Stimulated activated CD4-positive, alpha-beta T cell treated with anti-CD3 and anti-CD28 coated beads, Interleukin-15, amount 100 ng/mL, for 1 hour (primary cell): ENCODE results near the gene COL4A1.

Experiments
- DNase-seq, 2 donors: peaks; one replicate each; pipeline ENCODE4 v3.0.0-alpha.2; 2020; ENCODE audit warnings: low read depth in 1 of 2, low spot score in 1 of 2

Gene COL4A1

DNA sequence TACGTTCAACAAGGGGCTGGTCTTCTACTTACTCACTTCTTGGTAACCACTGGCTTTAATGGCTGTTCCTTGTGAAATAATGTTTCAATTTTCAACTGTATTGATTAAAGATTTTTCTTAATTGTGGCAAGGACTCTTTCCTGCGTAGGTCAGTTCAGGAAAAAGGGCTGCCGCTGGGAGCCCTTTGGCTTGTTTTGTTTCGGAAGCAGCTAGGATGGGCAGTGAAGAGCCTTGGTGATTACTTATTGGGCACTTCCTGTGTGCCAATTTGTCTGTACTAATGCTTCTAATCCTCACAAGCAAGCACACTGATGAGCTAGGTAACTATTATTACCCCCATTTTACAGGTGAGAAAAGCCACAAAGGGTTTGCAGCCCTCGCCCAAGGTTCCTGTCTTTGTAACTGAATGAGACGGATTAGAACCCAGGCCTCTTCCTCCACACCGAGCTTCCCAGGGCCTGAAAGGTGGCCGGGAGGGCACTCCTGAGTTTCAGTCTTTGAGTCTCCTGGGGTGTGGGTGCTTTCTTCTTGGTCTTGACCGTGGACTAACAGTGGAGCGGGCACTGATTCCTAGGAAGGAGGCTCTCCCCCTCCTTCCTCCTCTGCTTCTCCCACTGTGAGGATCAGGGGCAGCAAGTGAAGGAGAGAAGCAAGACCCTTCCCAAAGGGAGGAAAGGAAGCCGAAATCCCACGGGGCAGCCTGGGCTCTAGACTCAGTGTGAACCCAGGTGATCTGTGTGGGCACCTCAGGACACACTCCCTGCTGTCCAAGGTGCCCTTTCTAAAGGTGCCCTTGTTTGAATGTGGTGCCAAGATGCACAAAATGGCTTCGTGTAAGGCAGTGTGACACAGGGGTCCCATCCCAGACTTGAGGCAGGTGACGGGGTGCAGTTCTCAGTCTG, 3.8 kb upstream of the COL4A1 start:
- DNase-seq, result no peak

DNA sequence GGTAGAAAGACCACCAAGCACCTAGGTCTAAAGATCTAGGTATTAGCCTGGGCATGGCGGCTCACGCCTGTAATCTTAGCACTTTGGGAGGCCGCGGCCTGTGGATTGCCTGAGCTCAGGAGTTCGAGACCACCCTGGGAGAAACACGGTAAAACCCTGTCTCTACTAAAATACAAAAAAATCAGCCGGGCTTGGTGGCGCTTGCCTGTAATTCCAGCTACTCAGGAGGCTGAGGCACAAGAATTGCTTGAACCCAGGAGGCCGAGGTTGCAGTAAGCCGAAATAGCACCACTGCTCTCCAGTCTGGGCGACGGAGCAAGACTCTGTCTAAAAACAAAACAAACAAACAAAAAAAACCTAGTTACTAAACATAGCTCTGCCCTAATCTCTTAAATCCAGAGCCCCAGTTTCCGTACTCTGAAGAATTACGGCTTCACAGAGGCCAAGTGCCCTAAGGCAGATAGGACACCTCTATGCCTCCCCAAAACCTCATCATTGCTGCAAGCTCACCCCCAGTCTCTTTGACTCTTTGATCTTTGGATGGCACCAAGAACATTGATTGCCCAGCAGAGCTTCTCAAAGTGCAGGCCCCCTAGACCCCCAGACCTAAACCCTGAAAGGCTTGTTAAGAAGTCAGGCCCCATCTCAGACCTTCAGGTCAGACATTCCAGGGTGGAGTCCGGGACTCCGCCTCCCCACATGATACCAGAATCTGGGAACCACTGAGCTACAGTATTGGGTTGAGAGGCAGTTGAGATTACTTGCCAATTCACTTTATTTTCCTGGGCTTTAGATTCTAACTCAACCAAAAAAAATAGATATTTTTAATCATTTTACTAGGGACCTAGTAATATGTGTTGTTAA, 2.9 kb upstream of the COL4A1 start:
- no peak for DNase-seq

DNA sequence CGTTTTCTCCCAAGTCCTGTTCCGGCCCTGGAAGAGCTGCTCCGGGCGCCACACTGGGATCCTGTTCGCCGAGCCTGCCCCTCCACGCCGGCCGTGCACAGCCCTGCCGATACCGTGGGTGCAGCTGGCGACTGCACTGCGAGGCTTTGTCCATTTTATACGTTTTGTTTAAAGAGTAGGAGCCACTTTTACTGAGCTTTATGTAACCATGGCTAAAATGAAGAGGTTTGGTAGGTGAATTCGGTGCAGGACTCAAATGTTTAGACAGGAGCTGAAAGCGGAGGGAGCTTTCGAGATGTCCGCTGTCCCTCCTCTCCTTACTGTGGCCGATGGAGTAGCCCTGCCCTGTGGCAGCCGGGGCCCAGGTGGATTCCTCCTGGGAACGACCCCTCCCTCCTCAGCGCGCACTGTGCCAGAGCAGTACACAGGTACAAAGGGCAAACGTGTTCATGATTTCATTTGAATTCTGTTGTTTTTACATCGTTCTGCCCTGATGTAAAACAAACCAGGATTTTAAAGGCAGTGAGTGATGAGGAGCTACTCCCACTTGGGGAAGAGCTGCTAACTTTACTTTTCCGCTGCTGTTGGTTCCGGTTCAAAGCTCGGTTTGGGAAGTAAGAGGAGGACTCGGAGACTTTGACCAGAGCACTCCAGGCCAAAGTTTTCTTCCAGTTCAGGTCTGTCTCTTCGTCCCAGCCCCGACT, 1.9 kb upstream of the COL4A1 start:
- no peak for DNase-seq

DNA sequence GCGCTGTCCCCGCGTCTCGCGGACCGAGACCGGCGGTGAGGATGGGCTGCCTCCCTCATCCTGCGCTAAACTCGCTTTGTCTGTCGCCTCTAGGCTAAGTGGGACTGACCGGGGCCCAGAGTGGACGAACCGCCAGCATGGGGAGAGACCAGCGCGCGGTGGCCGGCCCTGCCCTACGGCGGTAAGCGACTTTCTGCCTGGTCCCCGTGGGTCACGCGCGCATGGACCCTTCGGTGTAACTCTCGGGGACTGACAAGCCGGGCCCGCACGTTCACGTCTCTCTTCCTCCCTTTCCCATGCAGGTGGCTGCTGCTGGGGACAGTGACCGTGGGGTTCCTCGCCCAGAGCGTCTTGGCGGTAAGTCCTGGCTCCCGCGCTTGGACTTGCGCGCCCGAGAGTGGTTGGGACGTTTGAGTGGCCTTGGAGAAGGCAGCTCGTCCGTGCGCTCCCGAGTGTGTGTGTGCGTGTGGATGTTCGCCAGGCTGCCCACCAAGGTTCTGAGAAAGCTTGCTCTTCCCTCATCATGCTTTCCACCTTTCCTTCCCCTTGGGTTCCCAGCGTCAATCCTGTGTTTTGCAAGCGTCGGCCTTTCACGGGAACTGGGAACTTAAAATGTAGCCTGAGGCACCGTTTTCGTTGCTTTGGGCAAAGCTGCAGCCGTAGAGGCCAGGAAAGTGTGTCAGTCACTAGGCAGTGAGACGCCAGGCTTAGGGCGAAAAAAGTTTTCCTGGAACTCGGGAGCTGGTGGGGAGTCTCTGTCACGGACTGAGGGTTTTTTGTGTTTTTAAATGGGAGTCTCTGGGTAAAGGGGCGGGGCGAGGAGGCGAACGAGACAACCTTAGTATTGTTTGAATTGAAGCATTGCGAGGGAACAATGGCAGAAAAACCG, 1.1 kb upstream of the COL4A1 start:
- DNase-seq, result no peak

DNA sequence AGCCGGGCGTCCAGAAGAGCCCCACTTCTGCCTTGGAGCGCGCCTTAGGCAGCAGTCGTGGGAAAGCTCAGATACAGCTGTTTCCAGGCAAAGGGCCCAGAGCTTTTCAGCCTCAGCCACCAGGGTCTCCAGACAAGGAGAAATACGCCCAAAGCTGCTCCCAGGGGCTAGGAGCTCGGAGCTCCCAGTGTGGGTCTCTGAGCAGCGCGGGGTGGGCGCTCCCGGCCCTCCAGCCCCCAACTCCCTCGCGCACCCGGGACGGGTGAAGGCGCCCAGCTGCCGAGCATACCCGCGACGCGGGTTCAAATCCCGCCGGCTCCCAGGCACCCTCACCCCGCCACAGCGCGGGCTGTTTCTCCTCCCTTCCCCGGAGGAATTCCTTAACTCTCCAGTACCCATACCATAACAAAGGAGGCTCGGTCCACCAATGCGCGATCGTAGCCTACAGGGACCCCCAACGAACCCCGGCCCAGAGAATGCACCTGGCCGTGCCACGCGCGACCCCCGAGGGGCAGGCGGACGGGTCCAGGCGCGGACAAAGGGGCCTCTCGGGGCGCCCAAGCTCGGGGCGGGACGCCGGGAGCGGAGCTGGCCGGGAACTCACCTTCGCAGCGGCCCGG, 507 bp downstream of the COL4A1 start:
- no peak for DNase-seq

DNA sequence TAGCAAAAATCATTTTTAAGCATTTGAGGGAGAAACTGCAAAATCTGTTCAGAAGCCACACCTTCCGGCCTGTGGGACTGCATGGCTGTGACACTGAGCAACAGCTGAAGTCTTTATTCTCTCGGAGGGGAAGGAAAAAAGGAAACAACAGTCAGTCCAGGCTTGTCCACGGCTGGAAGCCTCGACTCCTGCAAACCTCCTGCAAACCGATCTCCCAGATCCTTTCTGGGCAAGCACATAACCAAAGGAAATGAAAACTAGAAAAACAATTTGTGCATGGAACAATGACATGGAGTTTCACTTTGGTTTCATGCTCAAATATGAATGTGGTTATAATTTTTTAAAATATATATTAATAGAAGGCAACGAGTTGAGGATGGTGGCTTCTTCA, 1.0 kb downstream of the COL4A1 start:
- no peak for DNase-seq

DNA sequence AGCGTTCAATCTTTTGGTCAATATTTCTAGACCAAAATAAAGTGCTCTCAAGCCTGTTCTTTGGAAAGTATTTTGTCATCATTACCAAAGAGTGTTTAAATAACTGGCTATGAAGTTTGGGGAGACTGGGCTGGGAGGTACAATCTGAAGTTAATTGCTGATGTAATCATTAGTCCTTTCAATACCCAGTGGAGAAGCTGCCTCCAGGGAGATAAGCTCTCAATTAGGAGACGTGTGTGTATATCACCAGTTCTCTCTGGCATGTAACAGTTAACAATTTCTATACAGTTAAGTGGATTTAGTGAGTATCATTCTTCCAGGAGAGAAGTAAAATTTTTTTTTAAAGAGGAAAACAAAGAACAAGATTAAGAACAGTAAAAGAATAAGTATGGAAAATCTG, 1.4 kb downstream of the COL4A1 start:
- no peak for DNase-seq

DNA sequence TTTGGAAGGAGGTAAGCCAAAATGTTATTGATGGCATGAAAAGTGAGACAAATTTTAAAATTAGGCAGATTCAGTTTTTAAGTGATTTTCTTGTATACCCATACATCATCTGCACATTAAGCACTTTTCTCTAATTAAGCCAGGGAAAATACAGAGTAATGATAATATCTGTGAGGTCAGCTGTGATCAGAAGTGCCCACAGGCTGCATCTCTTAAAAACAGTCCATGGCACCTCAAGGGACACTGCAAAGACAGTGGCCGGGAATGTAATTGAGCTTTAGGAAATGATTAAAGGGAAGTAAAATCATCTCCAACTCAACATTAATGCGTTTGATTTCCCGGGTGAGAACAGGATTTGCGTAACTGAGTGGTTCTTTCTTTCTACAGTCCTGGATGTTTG, 2.0 kb downstream of the COL4A1 start:
- no peak for DNase-seq

DNA sequence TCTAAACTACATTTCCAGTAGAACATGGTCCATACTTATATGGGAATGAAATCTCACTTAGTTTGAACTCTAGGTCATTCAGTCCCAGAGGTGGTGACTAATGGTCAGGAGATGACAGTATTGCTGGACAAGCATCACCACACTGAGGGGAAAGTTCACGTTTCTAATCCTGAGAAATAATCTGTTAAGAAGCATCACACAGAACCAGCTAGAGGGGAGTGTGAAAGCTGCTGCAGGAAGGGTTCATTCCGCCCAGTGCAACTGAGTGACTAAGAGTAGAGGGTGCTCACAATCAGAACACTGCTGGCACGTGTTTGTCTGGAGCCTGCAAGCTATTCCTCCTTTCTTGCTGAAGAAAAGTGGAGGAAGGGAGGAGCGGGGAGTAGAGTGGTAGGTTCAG, 2.7 kb downstream of the COL4A1 start:
- DNase-seq, result no peak

DNA sequence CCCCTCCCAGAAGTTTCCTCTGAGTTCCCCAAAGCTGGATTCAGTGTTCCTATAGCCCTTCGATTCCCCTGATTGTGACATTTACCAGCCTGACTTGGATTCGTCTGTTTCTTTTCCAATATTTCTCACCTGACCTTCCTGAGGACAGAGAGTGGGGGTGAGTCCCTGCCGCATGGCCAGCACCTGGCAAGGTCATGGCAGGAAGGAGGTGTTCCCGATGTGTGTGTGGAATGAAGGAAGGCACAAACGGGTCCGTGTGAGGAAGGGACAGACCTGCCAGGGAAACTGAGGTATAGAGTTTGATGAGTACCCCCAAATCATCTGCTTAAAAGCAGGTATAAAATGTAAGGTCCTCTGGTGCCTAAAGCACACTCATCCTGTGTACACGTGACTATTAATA, 3.3 kb downstream of the COL4A1 start:
- no peak for DNase-seq

DNA sequence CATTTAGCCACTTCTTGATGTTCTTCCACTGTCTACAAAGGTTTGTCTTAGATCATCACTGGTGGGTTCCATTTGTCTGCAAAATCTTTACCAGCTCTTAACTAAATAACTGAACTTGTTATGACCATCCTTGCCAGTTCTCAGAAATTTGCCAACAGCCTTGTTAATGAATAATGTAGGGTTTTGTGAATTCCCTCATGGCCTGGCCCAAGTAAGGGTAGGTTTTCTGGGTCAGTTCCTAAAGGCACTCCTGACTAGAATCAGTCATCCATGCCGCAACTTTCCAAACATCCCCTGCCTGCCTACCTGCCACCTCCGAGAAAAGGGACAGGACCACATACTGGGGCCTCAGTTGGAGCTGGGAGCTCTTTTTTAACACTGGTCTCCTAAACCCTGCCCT, 4.0 kb downstream of the COL4A1 start:
- DNase-seq, result no peak

DNA sequence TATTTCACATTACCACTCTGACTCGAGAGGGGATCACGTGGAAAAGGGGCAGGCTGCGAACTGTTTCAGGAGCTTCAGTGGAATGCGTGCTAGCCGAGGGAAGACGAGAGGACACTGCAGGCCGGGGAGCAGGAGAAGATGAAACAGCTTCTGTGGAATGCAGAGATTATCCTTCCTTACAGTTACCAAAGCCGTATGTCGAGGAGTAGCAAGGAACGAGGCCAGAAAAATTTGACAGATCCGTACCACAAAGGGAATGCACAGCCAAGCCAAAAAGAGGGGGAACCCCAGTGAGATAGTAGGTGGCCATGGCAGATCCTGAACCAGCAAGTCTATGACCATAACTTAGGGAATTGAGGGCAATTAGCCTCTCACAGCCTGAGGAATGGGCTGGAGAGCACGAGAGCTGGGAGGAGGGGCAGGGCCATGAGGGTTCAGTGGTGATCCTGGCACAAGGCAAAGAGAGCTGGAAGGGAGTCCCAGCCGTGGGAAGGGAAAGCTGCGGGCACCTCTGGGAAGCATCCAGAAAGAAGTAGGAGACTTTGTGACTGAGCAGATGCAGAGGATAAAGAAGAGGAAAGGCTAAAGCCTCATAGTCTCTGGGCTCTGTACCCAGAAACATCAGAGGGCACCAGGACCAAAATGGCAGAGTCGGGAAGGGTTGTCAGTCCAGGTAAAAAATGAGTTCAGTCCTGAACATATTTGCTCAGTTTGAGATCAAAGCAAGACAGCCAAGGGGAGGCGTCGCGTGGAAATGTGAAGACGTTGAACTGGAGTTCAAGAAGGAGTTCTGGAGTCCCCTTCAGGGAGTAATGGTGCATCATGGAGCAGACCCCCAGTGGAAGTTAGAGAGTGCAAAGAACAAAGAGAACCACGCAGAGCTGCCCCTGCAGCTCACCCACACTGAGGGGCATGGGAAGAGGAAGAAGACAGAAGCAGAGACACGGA, 5.1 kb downstream of the COL4A1 start:
- DNase-seq, result no peak

DNA sequence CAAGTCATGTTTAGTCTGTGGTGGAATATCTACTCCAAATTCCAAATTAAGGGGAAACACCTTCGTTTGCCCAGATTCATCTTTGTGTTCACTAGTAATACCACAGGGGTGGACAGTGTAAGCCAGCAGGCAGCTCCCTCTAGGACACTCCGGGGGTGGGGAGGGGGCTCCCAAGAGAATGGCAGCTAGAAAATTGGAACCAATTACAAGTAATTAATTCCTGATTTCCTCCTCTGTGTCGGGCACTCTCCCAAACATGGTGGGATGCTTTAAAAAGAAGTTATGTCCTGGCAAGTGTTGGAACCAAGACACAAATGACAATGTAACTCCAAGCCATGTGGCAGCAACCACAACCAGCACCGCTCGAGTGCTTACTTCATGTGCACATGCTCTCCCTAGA, 5.9 kb downstream of the COL4A1 start:
- no peak for DNase-seq

DNA sequence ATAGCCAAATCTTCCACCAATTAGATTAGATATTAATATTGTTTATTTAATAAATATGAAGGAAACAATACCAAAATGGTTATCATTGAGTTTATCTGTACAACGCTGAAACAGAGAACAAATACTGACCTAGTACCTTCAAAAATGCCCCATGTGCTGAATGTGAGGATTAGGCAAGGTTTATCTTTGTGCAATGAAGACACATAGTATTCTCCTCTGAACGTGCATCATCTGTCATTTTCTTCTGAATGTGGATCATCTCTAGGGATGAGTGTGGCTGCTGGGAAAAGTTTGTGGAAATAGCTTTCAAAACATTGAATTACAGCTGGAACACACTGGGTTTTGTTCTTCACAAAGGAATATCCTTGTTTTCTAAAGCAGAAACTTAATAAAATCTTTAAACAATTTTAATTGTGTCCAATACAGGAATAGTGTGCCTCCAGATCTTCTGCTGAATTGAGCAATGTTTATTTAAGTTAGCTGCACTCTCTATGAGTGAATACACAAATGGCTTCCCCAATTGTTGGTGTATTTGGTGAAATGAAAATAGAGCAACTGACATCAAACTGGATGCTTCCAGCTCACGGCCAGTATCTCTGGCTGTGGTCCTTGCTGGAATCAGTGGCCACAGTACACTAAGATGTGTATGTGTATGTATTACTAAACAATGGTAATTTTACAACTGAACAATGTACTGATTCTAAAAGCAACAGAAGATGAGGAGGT, 6.7 kb downstream of the COL4A1 start:
- no peak for DNase-seq

DNA sequence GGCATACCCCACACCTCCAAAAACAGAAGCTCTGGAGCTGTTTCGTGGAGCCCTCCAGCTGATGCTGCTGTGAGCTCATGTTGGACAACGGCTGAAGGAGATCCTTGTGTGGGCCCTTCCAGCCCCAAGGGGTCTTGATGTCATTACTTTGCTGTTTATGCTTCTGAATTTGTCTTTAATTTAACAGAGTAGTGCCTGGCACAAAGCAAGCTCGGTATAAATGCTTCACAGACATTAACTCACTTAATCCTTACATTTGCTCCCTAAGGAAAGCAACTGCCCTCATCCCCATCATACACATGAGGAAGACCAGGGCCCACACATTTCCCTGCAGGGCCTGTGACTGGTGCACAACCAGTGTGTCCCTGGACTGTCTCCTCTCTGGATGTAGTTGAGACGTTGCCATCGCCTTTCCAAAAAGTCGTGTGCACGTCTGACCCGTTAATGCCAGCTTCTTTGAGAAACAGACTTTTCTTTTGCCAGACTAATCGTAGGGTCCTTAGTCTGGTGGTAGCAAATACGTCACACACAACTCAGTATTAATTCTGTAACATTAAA, 7.6 kb downstream of the COL4A1 start:
- DNase-seq, result no peak

DNA sequence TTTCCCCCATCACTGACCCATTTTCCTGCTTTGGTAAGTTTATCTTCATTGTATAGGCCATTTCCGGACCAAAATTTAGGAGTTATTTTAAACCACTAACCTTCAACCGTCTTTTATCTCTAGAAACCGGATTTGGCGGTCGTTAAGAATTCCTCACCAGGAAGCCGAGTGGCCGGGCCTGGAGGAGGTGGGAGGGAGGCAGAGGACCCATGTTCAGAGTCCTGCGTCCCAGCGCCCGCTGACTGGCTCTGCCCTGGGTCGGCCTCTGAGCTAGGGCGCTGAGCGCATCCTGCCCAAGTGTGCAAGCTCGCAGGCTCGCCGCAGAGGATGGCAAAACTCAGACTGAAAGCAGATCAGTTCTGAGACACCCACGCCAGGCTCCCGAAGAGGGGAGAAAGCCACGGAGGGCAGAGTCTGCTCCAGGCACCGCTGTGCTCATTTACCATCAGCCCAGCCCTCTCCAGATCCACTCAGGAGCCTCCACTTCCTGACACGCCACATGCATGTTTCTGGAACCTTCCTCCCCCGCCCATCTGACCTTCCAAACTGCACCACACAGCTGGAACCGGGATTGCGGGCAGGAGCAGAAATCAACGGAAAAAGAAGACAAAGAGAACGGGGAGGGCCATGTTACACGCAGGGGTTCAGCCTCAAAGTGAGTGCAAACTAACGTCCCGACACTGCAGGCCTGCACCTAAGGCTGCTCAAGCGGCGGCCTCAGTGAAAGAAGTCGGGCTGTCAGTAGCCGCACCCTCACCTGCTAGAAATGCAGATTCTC, 8.3 kb downstream of the COL4A1 start:
- no peak for DNase-seq

DNA sequence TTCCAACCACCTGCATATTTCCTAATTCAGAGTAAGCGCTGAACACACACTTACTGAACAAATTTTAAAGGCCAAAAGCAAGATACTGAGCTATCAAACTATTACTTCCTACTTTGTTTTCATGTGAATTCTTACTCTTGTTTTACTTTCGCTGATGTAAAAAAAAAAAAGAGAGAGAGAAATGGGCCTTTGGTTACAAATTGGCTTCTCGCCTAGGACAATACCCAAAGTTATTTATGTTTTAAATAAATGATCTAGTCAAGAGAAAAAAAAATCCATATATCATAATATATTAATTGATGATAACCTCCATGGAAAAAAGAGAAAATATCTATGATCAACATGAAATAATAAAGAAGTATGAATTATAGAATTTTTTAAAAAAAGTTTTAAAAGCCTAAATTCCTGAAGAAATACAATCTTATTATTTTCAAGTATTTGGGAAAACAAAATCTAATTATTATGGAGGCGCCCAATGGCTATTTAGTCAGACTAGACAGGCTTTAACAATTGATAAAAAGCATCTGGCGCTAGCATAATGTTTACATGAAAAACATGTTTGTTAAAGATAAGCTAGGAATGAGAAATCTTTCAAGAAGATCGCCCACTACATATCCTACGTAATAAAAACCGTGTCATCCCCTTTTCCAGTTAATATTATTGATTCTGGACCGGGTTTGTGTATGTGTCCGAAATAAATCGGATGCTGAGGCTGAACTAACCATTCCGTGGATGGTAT, 9.0 kb downstream of the COL4A1 start:
- no peak for DNase-seq
